ENCODE results near the gene HCN2. TPM values are rescaled to one million over a fixed set of nuclear protein-coding genes. Genes with fewer than 3 reads are reported as not detected.

HCN2 gene
- total and polyA plus RNA-seq, 2 of the 8 experiments (the other 6 are each of a cell fraction or from before 2014, with no cell fraction given): 1.0 to 4.0 TPM

DNA sequence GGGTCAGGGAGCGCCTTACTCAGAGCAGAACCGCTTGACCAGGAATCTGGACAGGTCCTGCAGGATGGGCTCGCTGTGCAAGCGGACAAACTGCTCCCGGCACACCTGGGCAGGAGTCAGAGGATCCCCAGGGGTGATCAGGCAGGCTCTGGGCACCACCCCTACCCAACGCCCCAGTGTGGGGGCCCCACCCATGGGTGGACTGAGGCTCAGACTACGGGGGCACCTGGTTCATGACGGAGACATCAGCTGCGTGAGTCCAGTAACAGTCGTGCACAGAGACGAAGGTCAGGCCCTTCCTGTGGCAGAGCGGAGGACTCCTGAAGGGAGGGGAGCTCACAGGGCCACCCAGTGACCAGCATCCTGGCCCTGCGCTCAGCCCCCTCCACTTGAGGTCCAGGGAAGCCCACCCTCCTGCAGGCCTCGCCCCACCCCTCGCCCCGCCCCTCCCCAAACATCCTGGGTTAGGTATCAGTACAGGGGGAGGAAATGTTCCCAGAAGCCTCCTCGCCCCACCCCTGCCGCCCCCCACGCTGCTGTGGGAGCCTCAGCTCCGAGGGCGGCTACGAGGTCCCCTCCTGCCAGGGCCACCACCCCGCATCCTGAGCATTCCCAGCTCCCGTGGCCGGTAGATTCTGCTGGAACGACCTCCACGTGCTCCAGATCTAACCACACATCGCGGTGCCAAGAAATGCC is 28.0 kb downstream of the HCN2 start:
- CTCF ChIA-PET (ENCODE audit: partially characterized antibody): interaction anchor here (0.6 to 1.1 kb wide), 5 partner anchors 11 to 127 kb away, joined by 3 read pairs; no protein-coding TSS in a partner anchor
- POLR2A ChIA-PET (ENCODE audit: partially characterized antibody): interaction anchor here (1.0 to 2.1 kb wide), 6 partner anchors 9 to 86 kb away, joined by 3 to 6 read pairs (median 3); partner anchors contain the start of gene CDC34
- no peak overlapping the region for H4K8ac ChIP-seq (ENCODE audit: extremely low read depth, insufficient read depth, low read length)
- TF ChIP-seq TBP (IDR thresholded peaks at IDR 0.05; ENCODE audit: low read depth, low read length): no peak
- TF ChIP-seq, protein P1, sequence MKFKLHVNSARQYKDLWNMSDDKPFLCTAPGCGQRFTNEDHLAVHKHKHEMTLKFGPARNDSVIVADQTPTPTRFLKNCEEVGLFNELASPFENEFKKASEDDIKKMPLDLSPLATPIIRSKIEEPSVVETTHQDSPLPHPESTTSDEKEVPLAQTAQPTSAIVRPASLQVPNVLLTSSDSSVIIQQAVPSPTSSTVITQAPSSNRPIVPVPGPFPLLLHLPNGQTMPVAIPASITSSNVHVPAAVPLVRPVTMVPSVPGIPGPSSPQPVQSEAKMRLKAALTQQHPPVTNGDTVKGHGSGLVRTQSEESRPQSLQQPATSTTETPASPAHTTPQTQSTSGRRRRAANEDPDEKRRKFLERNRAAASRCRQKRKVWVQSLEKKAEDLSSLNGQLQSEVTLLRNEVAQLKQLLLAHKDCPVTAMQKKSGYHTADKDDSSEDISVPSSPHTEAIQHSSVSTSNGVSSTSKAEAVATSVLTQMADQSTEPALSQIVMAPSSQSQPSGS (IDR thresholded peaks at IDR 0.05; ENCODE audit: low read length): no peak
- TF ChIP-seq, protein P2, sequence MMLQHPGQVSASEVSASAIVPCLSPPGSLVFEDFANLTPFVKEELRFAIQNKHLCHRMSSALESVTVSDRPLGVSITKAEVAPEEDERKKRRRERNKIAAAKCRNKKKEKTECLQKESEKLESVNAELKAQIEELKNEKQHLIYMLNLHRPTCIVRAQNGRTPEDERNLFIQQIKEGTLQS (IDR thresholded peaks at IDR 0.05; ENCODE audit: insufficient read depth, low read depth, low read length): no peak
- TF ChIP-seq RFX5 (IDR thresholded peaks at IDR 0.05; ENCODE audit: borderline replicate concordance, low read depth, low read length): no peak
- TF ChIP-seq, protein P3, sequence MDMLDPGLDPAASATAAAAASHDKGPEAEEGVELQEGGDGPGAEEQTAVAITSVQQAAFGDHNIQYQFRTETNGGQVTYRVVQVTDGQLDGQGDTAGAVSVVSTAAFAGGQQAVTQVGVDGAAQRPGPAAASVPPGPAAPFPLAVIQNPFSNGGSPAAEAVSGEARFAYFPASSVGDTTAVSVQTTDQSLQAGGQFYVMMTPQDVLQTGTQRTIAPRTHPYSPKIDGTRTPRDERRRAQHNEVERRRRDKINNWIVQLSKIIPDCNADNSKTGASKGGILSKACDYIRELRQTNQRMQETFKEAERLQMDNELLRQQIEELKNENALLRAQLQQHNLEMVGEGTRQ (IDR thresholded peaks at IDR 0.05; ENCODE audit: low read length): no peak
- TF ChIP-seq KDM4A (IDR thresholded peaks at IDR 0.05; ENCODE audit: low read depth, low read length, severe bottlenecking): no peak
- no peak for TF ChIP-seq YY1 (IDR thresholded peaks at IDR 0.05; ENCODE audit: low read depth, low read length)
- TF ChIP-seq EGR1 (IDR thresholded peaks at IDR 0.05; ENCODE audit: borderline replicate concordance, low read depth, low read length): no peak
- TF ChIP-seq EP300 (IDR thresholded peaks at IDR 0.05; ENCODE audit: borderline replicate concordance in 1 of 2, low read depth in 2 of 2, low read length in 2 of 2): no peak

More for the DNA sequence above, 28.0 kb downstream of the HCN2 start:
- Histone ChIP-seq H2AFZ (ENCODE audit: low read length) (no peak overlapping the region), H3K36me3 (ENCODE audit: control insufficient read depth in 2 of 4, insufficient read depth in 4 of 4, low read length in 3 of 4) (peaks cover 4 to 59% (median 28%) of the 10 kb centered on the region in 4 experiments; a peak in 5 of 8 replicates), H3K4ac (replicated peaks; ENCODE audit: insufficient read length, low read depth, low read length) (no peak overlapping the region), H3K4me1 (replicated peaks in 1 of 4; ENCODE audit: control insufficient read depth in 3 of 4, insufficient read depth in 4 of 4, low read length in 3 of 4) (no peaks in the 10 kb centered on the region), H3K23me2 (ENCODE audit: low read depth, low read length) (no peaks in the 10 kb centered on the region), H3K23ac (ENCODE audit: insufficient read length) (no peak overlapping the region), H4K20me1 (replicated peaks in 1 of 2; ENCODE audit: control insufficient read depth in 1 of 2, insufficient read depth in 2 of 2, low read length in 2 of 2) (peaks cover 0 to 9% of the 10 kb centered on the region in 2 experiments), H3K79me1 (ENCODE audit: low read depth, low read length) (no peaks in the 10 kb centered on the region), H2BK120ac (replicated peaks; ENCODE audit: low read depth, low read length) (no peak overlapping the region), H2BK20ac (ENCODE audit: low read length) (no peak overlapping the region), H3K27ac (ENCODE audit: low read depth, low read length) (no peak overlapping the region), H4K91ac (replicated peaks; ENCODE audit: insufficient read length, low read length) (no peak overlapping the region), H3K4me3 (ENCODE audit: extremely low read depth in 1 of 4, insufficient read depth in 2 of 4, low read depth in 3 of 4, low read length in 4 of 4) (no peak overlapping the region), H3K79me2 (ENCODE audit: control insufficient read depth in 1 of 2, insufficient read depth in 2 of 2, low read length in 2 of 2) (no peaks in the 10 kb centered on the region), H3K4me2 (ENCODE audit: insufficient read depth in 1 of 2, low read depth in 2 of 2, low read length in 2 of 2) (no peak overlapping the region), H4K5ac (ENCODE audit: insufficient read length, low read depth, low read length) (no peak overlapping the region), H3K18ac (ENCODE audit: extremely low read depth, low read length) (no peak overlapping the region), H3K9ac (replicated peaks in 1 of 4; ENCODE audit: extremely low read depth in 1 of 4, low read depth in 3 of 4, low read length in 3 of 4) (no peak overlapping the region), H3K14ac (ENCODE audit: insufficient read length) (no peak overlapping the region), H2BK5ac (ENCODE audit: low read depth, low read length) (no peak overlapping the region), H3K27me3 (replicated peaks in 1 of 4; ENCODE audit: control insufficient read depth in 3 of 4, extremely low read depth in 1 of 4, insufficient read depth in 3 of 4, low read length in 3 of 4) (no peaks in the 10 kb centered on the region), H3K9me3 (ENCODE audit: insufficient read depth in 2 of 2, low read depth in 1 of 2, low read length in 1 of 2) (no peaks in the 10 kb centered on the region), H3K56ac (replicated peaks; ENCODE audit: insufficient read length, low read depth, low read length) (no peak overlapping the region), H2BK12ac (ENCODE audit: low read depth, low read length) (no peak overlapping the region), H2BK15ac (ENCODE audit: low read length) (no peak overlapping the region), H2AK5ac (ENCODE audit: low read depth, low read length) (no peak overlapping the region)
- FAIRE-seq: no peak
- DNase-seq (ENCODE audit: low read depth in 1 of 2, low spot score in 2 of 2): no peak
- WGBS, 2 experiments (ENCODE audit: extremely low coverage in 1 of 2, insufficient coverage in 1 of 2, insufficient read length in 1 of 2, insufficient replicate concordance in 2 of 2, low coverage in 1 of 2, low lambda C conversion rate in 2 of 2, missing lambda C conversion rate in 1 of 2): 89% methylated on average over 15 of the region's 29 CpGs; no CpG with 5 or more reads in 1 of the 2 experiments
